ENCODE data around the gene SS18L1. TPM values are rescaled to one million over a fixed set of nuclear protein-coding genes. Genes with fewer than 3 reads are reported as not detected.

The SS18L1 gene
- total RNA-seq, 2 experiments from 2014 or later, result 17.0 to 17.7 TPM

- DNase-seq (ENCODE audit: low spot score), result no peak
- Histone ChIP-seq H3K9me3 (ENCODE audit: low read length) (no peaks in the 10 kb centered on the region), H3K9me2 (ENCODE audit: insufficient read depth, low read length) (no peaks in the 10 kb centered on the region), H3K27ac (ENCODE audit: low read depth, low read length, poor library complexity, severe bottlenecking) (no peak overlapping the region), H3K79me2 (ENCODE audit: insufficient read depth, low read depth, low read length) (no peaks in the 10 kb centered on the region), H3K4me1 (ENCODE audit: insufficient read depth, low read length, poor library complexity, severe bottlenecking) (peaks cover 20% of the 10 kb centered on the region), H2AFZ (ENCODE audit: low read length) (no peak overlapping the region), H3K36me3 (ENCODE audit: insufficient read depth, low read length) (peaks cover 26% of the 10 kb centered on the region), H4K20me1 (ENCODE audit: insufficient read depth, low read length) (no peaks in the 10 kb centered on the region; the same call in 1 of the 2 replicates), H3K4me2 (ENCODE audit: low read length) (no peak overlapping the region), H3K4me3 (ENCODE audit: low read depth, low read length, poor library complexity, severe bottlenecking) (no peak overlapping the region)
- CTCF ChIA-PET (ENCODE audit: unreplicated experiment), result no interaction called here
- BruUV-seq (replicated peaks), result no TSS peak
- TF ChIP-seq EZH2phosphoT487 (IDR thresholded peaks at IDR 0.05; ENCODE audit: borderline replicate concordance, low read depth, low read length) (no peak), CTCF (conservative IDR thresholded peaks at IDR 0.05; ENCODE audit: low read length) (no peak)
- POLR2A ChIA-PET, result no interaction called here
- intact Hi-C loops (cut with micrococcal nuclease; ENCODE audit: unreplicated experiment), result no loop called here
These were observed 62.2 kb downstream of the SS18L1 start for GRCh38 chr20:62205618-62206387.

GRCh38 chr20:62206388-62206775 lies 62.8 kb downstream of the SS18L1 start:
- no peak for DNase-seq (ENCODE audit: low spot score)
- no peaks in the 10 kb centered on the region for H3K9me3 ChIP-seq (ENCODE audit: low read length)
- peaks cover 20% of the 10 kb centered on the region for H3K36me3 ChIP-seq (ENCODE audit: insufficient read depth, low read length)
- TF ChIP-seq CTCF (conservative IDR thresholded peaks at IDR 0.05; ENCODE audit: low read length) (no peak), EZH2phosphoT487 (IDR thresholded peaks at IDR 0.05; ENCODE audit: borderline replicate concordance, low read depth, low read length) (no peak)
- H3K4me3 ChIP-seq (ENCODE audit: low read depth, low read length, poor library complexity, severe bottlenecking), result no peak overlapping the region
- H3K9me2 ChIP-seq (ENCODE audit: insufficient read depth, low read length), result no peaks in the 10 kb centered on the region
- no peaks in the 10 kb centered on the region; the same call in 1 of the 2 replicates for H4K20me1 ChIP-seq (ENCODE audit: insufficient read depth, low read length)
- H3K27ac ChIP-seq (ENCODE audit: low read depth, low read length, poor library complexity, severe bottlenecking), result no peak overlapping the region
- H2AFZ ChIP-seq (ENCODE audit: low read length), result no peak overlapping the region
- no peak overlapping the region for H3K4me2 ChIP-seq (ENCODE audit: low read length)
- ChIA-PET POLR2A (no interaction called here), CTCF (ENCODE audit: unreplicated experiment) (no interaction called here)
- BruUV-seq (replicated peaks), result no TSS peak
- intact Hi-C loops (cut with micrococcal nuclease; ENCODE audit: unreplicated experiment), result no loop called here
- H3K79me2 ChIP-seq (ENCODE audit: insufficient read depth, low read depth, low read length), result no peaks in the 10 kb centered on the region
- H3K4me1 ChIP-seq (ENCODE audit: insufficient read depth, low read length, poor library complexity, severe bottlenecking), result peaks cover 14% of the 10 kb centered on the region

DNA sequence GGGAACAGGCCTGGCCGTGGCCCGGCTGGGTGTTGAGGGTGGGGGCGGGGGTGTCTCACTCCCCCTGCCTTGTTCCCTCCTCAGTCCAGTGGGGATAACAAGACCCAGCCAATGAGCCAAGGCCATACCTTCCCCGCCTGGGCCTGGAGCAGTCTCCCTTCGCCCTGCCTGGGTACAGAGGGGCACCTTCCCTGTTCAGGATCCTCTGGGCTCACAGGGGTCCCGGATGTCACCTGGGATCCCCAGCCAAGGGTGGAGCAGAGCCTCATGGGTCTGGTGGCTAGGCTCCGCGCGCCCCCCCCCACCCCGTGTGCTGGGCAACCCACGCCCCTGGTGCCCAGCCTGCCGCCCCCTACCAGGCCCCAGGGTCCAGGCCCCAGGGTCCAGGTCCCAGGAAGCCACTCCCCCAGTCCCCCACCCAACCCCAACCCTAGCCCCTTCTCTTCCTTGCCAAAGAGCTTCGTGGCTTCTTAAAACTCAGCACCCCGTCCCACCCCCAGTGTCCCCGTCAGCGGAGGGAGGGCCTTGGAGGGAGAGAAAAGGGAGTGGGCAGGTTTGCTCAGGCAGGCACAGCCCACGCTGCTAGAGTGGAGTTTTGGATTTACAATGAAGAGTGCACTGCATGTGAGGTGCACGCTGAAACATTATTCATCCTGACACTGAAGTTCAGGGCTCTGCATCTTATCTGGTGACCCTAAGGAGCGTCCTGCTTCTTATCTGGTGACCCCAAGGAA lies 64.7 kb downstream of the SS18L1 start:
- H3K4me2 ChIP-seq (ENCODE audit: low read length), result no peak overlapping the region
- no peaks in the 10 kb centered on the region for H3K79me2 ChIP-seq (ENCODE audit: insufficient read depth, low read depth, low read length)
- H3K36me3 ChIP-seq (ENCODE audit: insufficient read depth, low read length), result peaks cover 5% of the 10 kb centered on the region; the same call in 1 of the 2 replicates
- H3K9me2 ChIP-seq (ENCODE audit: insufficient read depth, low read length), result no peaks in the 10 kb centered on the region
- no peaks in the 10 kb centered on the region; the same call in 1 of the 2 replicates for H4K20me1 ChIP-seq (ENCODE audit: insufficient read depth, low read length)
- peaks cover 2% of the 10 kb centered on the region for H3K4me1 ChIP-seq (ENCODE audit: insufficient read depth, low read length, poor library complexity, severe bottlenecking)
- no peak overlapping the region for H3K4me3 ChIP-seq (ENCODE audit: low read depth, low read length, poor library complexity, severe bottlenecking)
- TF ChIP-seq CTCF (conservative IDR thresholded peaks at IDR 0.05; ENCODE audit: low read length) (no peak), EZH2phosphoT487 (IDR thresholded peaks at IDR 0.05; ENCODE audit: borderline replicate concordance, low read depth, low read length) (no peak)
- H3K9me3 ChIP-seq (ENCODE audit: low read length), result no peaks in the 10 kb centered on the region
- CTCF ChIA-PET (ENCODE audit: unreplicated experiment), result no interaction called here
- no peak overlapping the region for H3K27ac ChIP-seq (ENCODE audit: low read depth, low read length, poor library complexity, severe bottlenecking)
- POLR2A ChIA-PET, result no interaction called here
- DNase-seq (ENCODE audit: low spot score), result no peak
- intact Hi-C loops (cut with micrococcal nuclease; ENCODE audit: unreplicated experiment), result no loop called here
- BruUV-seq (replicated peaks), result no TSS peak
- H2AFZ ChIP-seq (ENCODE audit: low read length), result no peak overlapping the region

Measured in OCI-LY7 (cell line).